H9 (cell line): ENCODE data around the gene B3GALNT2. TPM values are rescaled to one million over a fixed set of nuclear protein-coding genes. Genes with fewer than 3 reads are reported as not detected.

ENCODE experiments used
- DNase-seq: peaks from one replicate; pipeline ENCODE4 v3.0.0-alpha.2; 2017
- H2AFZ ChIP-seq: one replicate; pipeline ENCODE4 v1.6.1; 2013; ENCODE audit warnings: mild to moderate bottlenecking, low read length, control low read depth, moderate library complexity
- H2AK5ac ChIP-seq: 2 replicates; pipeline ENCODE4 v1.6.1; 2013; ENCODE audit warnings: low read length, control low read depth, mixed read lengths; ENCODE audit not compliant: insufficient read length
- H2BK120ac ChIP-seq: one replicate; pipeline ENCODE4 v1.6.1; 2013; ENCODE audit warnings: low read depth, mild to moderate bottlenecking, low read length, control low read depth, inconsistent platforms; ENCODE audit not compliant: poor library complexity, severe bottlenecking
- H2BK12ac ChIP-seq: 2 replicates; pipeline ENCODE4 v1.6.1; 2013; ENCODE audit warnings: low read length, control low read depth, mixed read lengths, low read depth; ENCODE audit not compliant: insufficient read length
- H2BK15ac ChIP-seq: 2 replicates; pipeline ENCODE4 v1.6.1; 2013; ENCODE audit warnings: low read depth, low read length, control low read depth
- H2BK20ac ChIP-seq: one replicate; pipeline ENCODE4 v1.6.1; 2013; ENCODE audit warnings: low read depth, mild to moderate bottlenecking, low read length, control low read depth, inconsistent platforms; ENCODE audit not compliant: poor library complexity, severe bottlenecking
- H2BK5ac ChIP-seq: 2 replicates; pipeline ENCODE4 v1.6.1; 2013; ENCODE audit warnings: low read length, control low read depth, mixed read lengths; ENCODE audit not compliant: insufficient read length
- H3K14ac ChIP-seq: 2 replicates; pipeline ENCODE4 v1.6.1; 2013; ENCODE audit warnings: low read length, control low read depth; ENCODE audit not compliant: insufficient read depth
- H3K18ac ChIP-seq: 2 replicates; pipeline ENCODE4 v1.6.1; 2013; ENCODE audit warnings: low read depth, mild to moderate bottlenecking, mixed read lengths, low read length, control low read depth; ENCODE audit not compliant: insufficient read length
- H3K23ac ChIP-seq: 2 replicates; pipeline ENCODE4 v1.6.1; 2013; ENCODE audit warnings: low read length, control low read depth, mixed read lengths, low read depth; ENCODE audit not compliant: insufficient read length
- H3K23me2 ChIP-seq: 2 replicates; pipeline ENCODE4 v1.6.1; 2013; ENCODE audit warnings: low read depth, mild to moderate bottlenecking, mixed read lengths, low read length, control low read depth; ENCODE audit not compliant: insufficient read length, poor library complexity, severe bottlenecking
- H3K27ac ChIP-seq: 2 replicates; pipeline ENCODE4 v1.5.1; 2013; ENCODE audit warnings: low read length, control low read depth, mixed read lengths, low read depth; ENCODE audit not compliant: insufficient read length
- H3K27me3 ChIP-seq: 2 replicates; pipeline ENCODE4 v1.6.1; 2013; ENCODE audit warnings: low read length, control low read depth, inconsistent platforms; ENCODE audit not compliant: insufficient read depth
- H3K4ac ChIP-seq: 2 replicates; pipeline ENCODE4 v1.6.1; 2013; ENCODE audit warnings: low read depth, mild to moderate bottlenecking, control low read depth, inconsistent platforms, low read length, moderate library complexity
- H3K4me1 ChIP-seq: 2 replicates; pipeline ENCODE4 v1.6.1; 2013; ENCODE audit warnings: low read length, control low read depth, inconsistent platforms; ENCODE audit not compliant: insufficient read depth
- H3K4me2 ChIP-seq: 2 replicates; pipeline ENCODE4 v1.6.1; 2013; ENCODE audit warnings: low read length, control low read depth, mixed read lengths; ENCODE audit not compliant: insufficient read length, insufficient read depth
- H3K56ac ChIP-seq: 2 replicates; pipeline ENCODE4 v1.6.1; 2013; ENCODE audit warnings: low read depth, mild to moderate bottlenecking, mixed read lengths, low read length, control low read depth; ENCODE audit not compliant: insufficient read length
- H3K79me1 ChIP-seq: 2 replicates; pipeline ENCODE4 v1.6.1; 2013; ENCODE audit warnings: low read depth, mild to moderate bottlenecking, moderate library complexity, low read length, control low read depth, inconsistent platforms; ENCODE audit not compliant: insufficient read depth, poor library complexity, severe bottlenecking
- H3K79me2 ChIP-seq: 2 replicates; pipeline ENCODE4 v1.6.1; 2013; ENCODE audit warnings: low read length, control low read depth, inconsistent platforms; ENCODE audit not compliant: insufficient read depth
- H3K9ac ChIP-seq: 2 replicates; pipeline ENCODE4 v1.6.1; 2013; ENCODE audit warnings: low read length, control low read depth, mixed read lengths; ENCODE audit not compliant: insufficient read length; ENCODE audit errors: extremely low read depth
- H3K9me3 ChIP-seq: one replicate; pipeline ENCODE4 v1.6.1; 2013; ENCODE audit warnings: low read depth, low read length, inconsistent platforms; ENCODE audit not compliant: control insufficient read depth
- H3T11ph ChIP-seq: one replicate; pipeline ENCODE4 v1.6.1; 2013; ENCODE audit warnings: mild to moderate bottlenecking, low read length, control low read depth, inconsistent platforms
- H4K20me1 ChIP-seq: one replicate; pipeline ENCODE4 v1.6.1; 2013; ENCODE audit not compliant: control insufficient read depth, insufficient read length, insufficient read depth
- H4K5ac ChIP-seq: 2 replicates; pipeline ENCODE4 v1.6.1; 2013; ENCODE audit warnings: low read depth, mild to moderate bottlenecking, mixed read lengths, low read length, control low read depth; ENCODE audit not compliant: insufficient read length
- H4K8ac ChIP-seq: replicated peaks from 2 replicates; pipeline ENCODE4 v1.6.1; 2013; ENCODE audit warnings: low read length, control low read depth, mixed read lengths, low read depth; ENCODE audit not compliant: insufficient read length
- H4K91ac ChIP-seq: 2 replicates; pipeline ENCODE4 v1.6.1; 2013; ENCODE audit warnings: low read depth, mild to moderate bottlenecking, moderate library complexity, mixed read lengths, low read length, control low read depth; ENCODE audit not compliant: insufficient read length
- H3K27ac Mint-ChIP-seq, 3 experiments: 2 replicates in 2 of 3; 3 replicates in 1 of 3; pipeline ENCODE4 v1.8.0; 2020 to 2021; ENCODE audit warnings: mixed read lengths in 3 of 3, mild to moderate bottlenecking in 1 of 3, moderate library complexity in 1 of 3
- H3K27me3 Mint-ChIP-seq: 2 replicates; pipeline ENCODE4 v1.8.0; 2021; ENCODE audit warnings: low read depth, mild to moderate bottlenecking, moderate library complexity, mixed read lengths
- H3K36me3 Mint-ChIP-seq, 3 experiments: 2 replicates in 2 of 3; 3 replicates in 1 of 3; pipeline ENCODE4 v1.8.0; 2020 to 2021; ENCODE audit warnings: low read depth in 3 of 3, mixed read lengths in 3 of 3; ENCODE audit not compliant: insufficient read depth in 1 of 3
- H3K4me1 Mint-ChIP-seq, 2 experiments: 2 replicates each; pipeline ENCODE4 v1.8.0; 2020; ENCODE audit warnings: mixed read lengths in 2 of 2
- H3K4me3 Mint-ChIP-seq, 2 experiments: 2 replicates in 1 of 2; 3 replicates in 1 of 2; pipeline ENCODE4 v1.8.0; 2020 to 2021; ENCODE audit warnings: mild to moderate bottlenecking in 2 of 2, mixed read lengths in 2 of 2, moderate library complexity in 1 of 2
- H3K9me3 Mint-ChIP-seq, 2 experiments: 2 replicates in 1 of 2; 3 replicates in 1 of 2; pipeline ENCODE4 v1.8.0; 2020; ENCODE audit warnings: mild to moderate bottlenecking in 2 of 2, mixed read lengths in 2 of 2, moderate library complexity in 1 of 2
- WGBS: extraction: QIAGEN DNeasy Blood & Tissue Kit; methylation state at CpG from one replicate; pipeline ENCODE4 v1.1.7; 2013; ENCODE audit warnings: missing lambda C conversion rate, low lambda C conversion rate, mixed read lengths; ENCODE audit not compliant: insufficient read length; ENCODE audit errors: extremely low coverage; 5-methylcytosine and 5-hydroxymethylcytosine counted together
- total RNA-seq: library from RNA; stranded (reverse); gene quantifications from 2 replicates; pipeline ENCODE4 v1.2.1, GENCODE V29; 2021
- TF ChIP-seq, protein P1 (sequence below): fragments of 200-600 bp; sonication (generic); conservative IDR thresholded peaks from 3 replicates; pipeline ENCODE4 v1.8.0; 2021; ENCODE audit warnings: antibody characterized with exemption, mild to moderate bottlenecking

B3GALNT2 gene
- total RNA-seq, 1 experiment from 2014 or later: 27.8 TPM

DNA sequence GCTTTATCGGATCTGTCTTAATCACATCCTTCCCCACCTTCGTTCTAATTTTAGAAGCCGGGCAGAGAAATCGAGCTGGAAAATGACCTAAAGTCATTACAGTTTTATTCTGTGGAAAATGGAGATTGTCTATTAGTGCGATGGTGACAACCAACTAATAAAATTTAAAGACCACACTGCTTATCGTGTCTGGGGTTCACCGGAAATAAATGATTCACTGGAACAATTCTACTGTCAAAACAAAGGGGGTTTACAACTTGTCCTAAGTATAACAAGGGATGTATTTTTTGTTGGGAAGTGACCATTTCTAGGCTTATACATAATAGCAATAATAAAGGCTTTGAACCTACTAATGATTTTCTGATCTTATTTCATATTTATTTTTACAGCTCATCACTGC lies 55.6 kb downstream of the B3GALNT2 start:
- Histone ChIP-seq H2BK5ac (no peak overlapping the region), H3K14ac (no peak overlapping the region), H3K4me1 (no peaks in the 10 kb centered on the region), H2BK12ac (no peak overlapping the region), H4K5ac (no peak overlapping the region), H3K27me3 (no peaks in the 10 kb centered on the region), H2AK5ac (no peak overlapping the region), H3K9me3 (no peaks in the 10 kb centered on the region), H3K23ac (no peak overlapping the region), H4K91ac (no peak overlapping the region), H2BK120ac (no peak overlapping the region), H3K4me2 (no peak overlapping the region), H3K9ac (no peak overlapping the region), H2BK20ac (no peak overlapping the region), H3K23me2 (no peaks in the 10 kb centered on the region), H3K4ac (no peak overlapping the region), H3K27ac (no peak overlapping the region), H4K20me1 (no peaks in the 10 kb centered on the region), H4K8ac (no peak overlapping the region), H2BK15ac (no peak overlapping the region), H2AFZ (no peak overlapping the region), H3T11ph (no peak overlapping the region), H3K79me2 (no peaks in the 10 kb centered on the region), H3K79me1 (no peaks in the 10 kb centered on the region), H3K56ac (no peak overlapping the region), H3K18ac (no peak overlapping the region)
- Mint-ChIP-seq H3K36me3 (peaks cover 16 to 89% (median 50%) of the 10 kb centered on the region in 3 experiments; a peak in 5 of 7 replicates), H3K27me3 (no peaks in the 10 kb centered on the region), H3K4me1 (no peaks in the 10 kb centered on the region; a peak in 1 of 4 replicates), H3K9me3 (no peaks in the 10 kb centered on the region), H3K27ac (0 out of 7 replicates have a peak overlapping the region, but pooled peaks of 1 of the 3 experiments have one; percentile 32), H3K4me3 (no peak overlapping the region)
- TF ChIP-seq, protein P1, sequence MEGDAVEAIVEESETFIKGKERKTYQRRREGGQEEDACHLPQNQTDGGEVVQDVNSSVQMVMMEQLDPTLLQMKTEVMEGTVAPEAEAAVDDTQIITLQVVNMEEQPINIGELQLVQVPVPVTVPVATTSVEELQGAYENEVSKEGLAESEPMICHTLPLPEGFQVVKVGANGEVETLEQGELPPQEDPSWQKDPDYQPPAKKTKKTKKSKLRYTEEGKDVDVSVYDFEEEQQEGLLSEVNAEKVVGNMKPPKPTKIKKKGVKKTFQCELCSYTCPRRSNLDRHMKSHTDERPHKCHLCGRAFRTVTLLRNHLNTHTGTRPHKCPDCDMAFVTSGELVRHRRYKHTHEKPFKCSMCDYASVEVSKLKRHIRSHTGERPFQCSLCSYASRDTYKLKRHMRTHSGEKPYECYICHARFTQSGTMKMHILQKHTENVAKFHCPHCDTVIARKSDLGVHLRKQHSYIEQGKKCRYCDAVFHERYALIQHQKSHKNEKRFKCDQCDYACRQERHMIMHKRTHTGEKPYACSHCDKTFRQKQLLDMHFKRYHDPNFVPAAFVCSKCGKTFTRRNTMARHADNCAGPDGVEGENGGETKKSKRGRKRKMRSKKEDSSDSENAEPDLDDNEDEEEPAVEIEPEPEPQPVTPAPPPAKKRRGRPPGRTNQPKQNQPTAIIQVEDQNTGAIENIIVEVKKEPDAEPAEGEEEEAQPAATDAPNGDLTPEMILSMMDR: no peak
- DNase-seq: no peak
- no CpG with 5 or more reads among the region's 7 CpGs for WGBS
